IMR-90 (cell line): Measurements from ENCODE around the gene GRPEL2. TPM values are rescaled to one million over a fixed set of nuclear protein-coding genes. Genes with fewer than 3 reads are reported as not detected.

Experiments
- ATAC-seq: fragments of 200-7000 bp; cut with Tn5 transposase; 2 replicates; pipeline ENCODE4 v1.9.1; 2020; ENCODE audit warnings: low read depth, mild to moderate bottlenecking, moderate library complexity
- BruUV-seq: library from RNA; stranded (reverse); fragments of 400-500 nt; replicated peaks from 2 replicates; lab custom pipeline; 2021; lab: Mats Ljungman, UMichigan
- CTCF ChIA-PET: fragments of 300-600 bp; formaldehyde crosslinking; extraction: SDS; loops from one replicate; lab custom pipeline; 2021; ENCODE audit warnings: antibody characterized with exemption; lab: Yijun Ruan, JAX
- POLR2A ChIA-PET: fragments of 300-600 bp; sonication (Branson Sonifier 250); formaldehyde crosslinking; loops from one replicate; lab custom pipeline; 2022; ENCODE audit warnings: antibody characterized with exemption; ENCODE audit not compliant: unreplicated experiment; lab: Charles Lee
- DNase-seq: peaks from one replicate; pipeline ENCODE4 v3.0.0; 2013
- H2AFZ ChIP-seq: replicated peaks from 2 replicates; pipeline ENCODE3; 2013; ENCODE audit warnings: low read length, mild to moderate bottlenecking; ENCODE audit not compliant: poor library complexity
- H2AK5ac ChIP-seq: 2 replicates; pipeline ENCODE4 v1.6.1; 2013; ENCODE audit warnings: low read depth, low read length, inconsistent platforms
- H2AK9ac ChIP-seq: replicated peaks from 2 replicates; pipeline ENCODE3; 2013; ENCODE audit warnings: mild to moderate bottlenecking, low read depth, low read length, moderate library complexity; ENCODE audit not compliant: poor library complexity
- H2BK120ac ChIP-seq: 2 replicates; pipeline ENCODE4 v1.6.1; 2013; ENCODE audit warnings: low read depth, low read length, inconsistent platforms
- H2BK15ac ChIP-seq: 3 replicates; pipeline ENCODE4 v1.6.1; 2013; ENCODE audit warnings: low read depth, low read length, inconsistent platforms
- H2BK20ac ChIP-seq: 2 replicates; pipeline ENCODE4 v1.6.1; 2013; ENCODE audit warnings: low read depth, mild to moderate bottlenecking, inconsistent platforms, low read length, moderate library complexity
- H2BK5ac ChIP-seq: 2 replicates; pipeline ENCODE4 v1.6.1; 2013; ENCODE audit warnings: mild to moderate bottlenecking, low read depth, low read length, inconsistent platforms; ENCODE audit not compliant: poor library complexity, severe bottlenecking
- H3K14ac ChIP-seq: replicated peaks from 2 replicates; pipeline ENCODE4 v1.6.1; 2013; ENCODE audit warnings: low read depth, low read length, inconsistent platforms
- H3K18ac ChIP-seq: 2 replicates; pipeline ENCODE4 v1.6.1; 2013; ENCODE audit warnings: low read depth, low read length, control low read depth
- H3K23ac ChIP-seq: 2 replicates; pipeline ENCODE4 v1.6.1; 2013; ENCODE audit warnings: low read depth, low read length, inconsistent platforms
- H3K27ac ChIP-seq: 2 replicates; pipeline ENCODE4 v1.5.1; 2013; ENCODE audit warnings: mild to moderate bottlenecking, control low read depth, low read length; ENCODE audit not compliant: insufficient read depth
- H3K27me3 ChIP-seq: 2 replicates; pipeline ENCODE4 v1.6.1; 2013; ENCODE audit warnings: low read length; ENCODE audit not compliant: control insufficient read depth, insufficient read depth
- H3K36me3 ChIP-seq: 2 replicates; pipeline ENCODE4 v1.6.1; 2013; ENCODE audit warnings: low read length, mixed read lengths; ENCODE audit not compliant: control insufficient read depth, insufficient read depth
- H3K4ac ChIP-seq: 2 replicates; pipeline ENCODE4 v1.6.1; 2013; ENCODE audit warnings: low read depth, low read length, inconsistent platforms
- H3K4me1 ChIP-seq: 2 replicates; pipeline ENCODE4 v1.6.1; 2013; ENCODE audit warnings: low read length, mixed read lengths; ENCODE audit not compliant: control insufficient read depth, insufficient read depth
- H3K4me2 ChIP-seq: 2 replicates; pipeline ENCODE4 v1.6.1; 2013; ENCODE audit warnings: low read depth, mild to moderate bottlenecking, control low read depth, low read length, moderate library complexity
- H3K4me3 ChIP-seq: 2 replicates; pipeline ENCODE4 v1.5.1; 2013; ENCODE audit warnings: low read depth, mild to moderate bottlenecking, control low read depth, low read length, moderate library complexity; ENCODE audit not compliant: insufficient read depth
- H3K56ac ChIP-seq: 2 replicates; pipeline ENCODE4 v1.6.1; 2013; ENCODE audit warnings: low read length, inconsistent platforms; ENCODE audit not compliant: insufficient read depth; ENCODE audit errors: extremely low read depth
- H3K79me1 ChIP-seq, 2 experiments: 2 replicates each; pipeline ENCODE4 v1.6.1; 2013; ENCODE audit warnings: low read length in 2 of 2, inconsistent platforms in 1 of 2, low read depth in 1 of 2
- H3K9ac ChIP-seq: 2 replicates; pipeline ENCODE4 v1.6.1; 2013; ENCODE audit warnings: low read depth, low read length, control low read depth
- H3K9me1 ChIP-seq: 2 replicates; pipeline ENCODE4 v1.6.1; 2013; ENCODE audit warnings: low read length, inconsistent platforms; ENCODE audit not compliant: insufficient read depth
- H3K9me3 ChIP-seq: 2 replicates; pipeline ENCODE4 v1.6.1; 2013; ENCODE audit warnings: low read length; ENCODE audit not compliant: control insufficient read depth, insufficient read depth
- H4K20me1 ChIP-seq: 2 replicates; pipeline ENCODE4 v1.6.1; 2013; ENCODE audit warnings: low read length, inconsistent platforms; ENCODE audit not compliant: insufficient read depth
- H4K5ac ChIP-seq: 2 replicates; pipeline ENCODE4 v1.6.1; 2013; ENCODE audit warnings: mild to moderate bottlenecking, low read depth, low read length, control low read depth
- H4K8ac ChIP-seq, 2 experiments: 2 replicates each; pipeline ENCODE4 v1.6.1; 2013; ENCODE audit warnings: low read depth in 2 of 2, low read length in 2 of 2, control low read depth in 1 of 2, inconsistent platforms in 1 of 2
- H4K91ac ChIP-seq: 2 replicates; pipeline ENCODE4 v1.6.1; 2013; ENCODE audit warnings: low read depth, low read length, inconsistent platforms; ENCODE audit not compliant: insufficient read depth
- BHLHE40 ChIP-seq: fragments of 150-350 bp; IDR thresholded peaks from 2 replicates; pipeline ENCODE4 v1.6.1; 2016; ENCODE audit warnings: mild to moderate bottlenecking, low read depth, low read length
- ELK1 ChIP-seq: fragments of 150-350 bp; IDR thresholded peaks from 2 replicates; pipeline ENCODE4 v1.6.1; 2016; ENCODE audit warnings: low read depth, mild to moderate bottlenecking, low read length, moderate library complexity, borderline replicate concordance
- FOS ChIP-seq: fragments of 150-350 bp; IDR thresholded peaks from 2 replicates; pipeline ENCODE4 v1.6.1; 2016; ENCODE audit warnings: low read depth, low read length
- SMC3 ChIP-seq: fragments of 150-350 bp; IDR thresholded peaks from 2 replicates; pipeline ENCODE4 v1.6.1; 2016; ENCODE audit warnings: low read depth, mild to moderate bottlenecking, antibody characterized with exemption, low read length, moderate library complexity
- dilution Hi-C: fragments of 300-500 bp; cut with HindIII; formaldehyde crosslinking; loops from one replicate; pipeline ENCODE4 v1.14.3; 2018; ENCODE audit warnings: low sequenced_read_pairs; ENCODE audit not compliant: unreplicated experiment
- in situ Hi-C: fragments of 300-500 bp; cut with MboI; formaldehyde crosslinking; loops from 3 replicates; pipeline ENCODE4 v1.14.3; 2019; ENCODE audit warnings: low sequenced_read_pairs, inconsistent platforms, mixed read lengths
- intact Hi-C: fragments of 100-400 bp; cut with micrococcal nuclease; formaldehyde crosslinking; loops from 2 replicates; pipeline ENCODE4 v1.10.0; 2022
- polyA plus RNA-seq, 3 experiments: library from polyadenylated mRNA; depleted of rRNA; stranded (reverse); fragments of >200 nt; gene quantifications; 2 replicates each; pipeline ENCODE4 v1.2.3, GENCODE V29; 2012; ENCODE audit warnings: low replicate concordance in 1 of 3
- total RNA-seq: library from RNA; depleted of rRNA; stranded (reverse); fragments of >200 nt; gene quantifications from 2 replicates; pipeline ENCODE4 v1.2.3, GENCODE V29; 2012

The GRPEL2 gene
- total and polyA plus RNA-seq, 2 of the 4 experiments (the other 2 are of a cell fraction), result 6.2 to 18.1 TPM

GRCh38 chr5:149362541-149362940 lies 17.2 kb downstream of the GRPEL2 start (continued):
- no peak for TF ChIP-seq SMC3

DNA sequence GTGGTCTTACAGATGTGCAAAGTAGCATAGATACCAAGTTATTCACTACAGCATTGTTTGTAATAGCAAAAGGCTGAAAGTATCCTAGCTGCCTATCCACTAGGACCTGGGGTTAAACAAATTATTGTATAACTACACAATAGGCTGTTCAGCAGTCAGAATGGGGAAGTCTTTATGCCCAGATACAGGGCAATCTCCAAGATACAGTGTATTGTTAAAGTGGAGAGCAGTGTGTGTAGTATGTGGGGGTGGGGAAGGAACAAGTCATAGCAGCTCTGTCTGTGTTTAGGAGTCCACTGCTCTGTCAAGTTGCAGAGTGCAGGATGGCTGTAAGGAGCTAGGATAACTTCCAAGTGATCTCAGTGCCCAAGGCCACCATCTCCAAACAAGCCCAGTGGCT lies 18.1 kb downstream of the GRPEL2 start:
- Histone ChIP-seq H3K56ac (no peak overlapping the region), H4K20me1 (no peaks in the 10 kb centered on the region), H3K36me3 (no peaks in the 10 kb centered on the region), H3K4ac (no peak overlapping the region), H3K4me2 (no peak overlapping the region), H3K9me3 (no peaks in the 10 kb centered on the region), H3K18ac (no peak overlapping the region), H2BK120ac (no peak overlapping the region), H4K91ac (no peak overlapping the region), H4K5ac (no peak overlapping the region), H3K4me1 (0 out of 2 replicates have a peak, but pooled peaks cover 2% of the 10 kb centered on the region), H2BK5ac (no peak overlapping the region), H3K27me3 (no peaks in the 10 kb centered on the region), H3K14ac (no peak overlapping the region), H3K9ac (no peak overlapping the region), H3K27ac (no peak overlapping the region), H3K9me1 (no peaks in the 10 kb centered on the region; the same call in none of the 2 replicates), H3K79me1 (peaks cover 0 to 10% of the 10 kb centered on the region in 2 experiments; a peak in 1 of 4 replicates), H2AK5ac (no peak overlapping the region), H2AK9ac (peak overlapping the region; percentile 15), H3K4me3 (no peak overlapping the region), H2BK20ac (no peak overlapping the region), H2AFZ (no peak overlapping the region), H4K8ac (no peak overlapping the region), H3K23ac (no peak overlapping the region), H2BK15ac (no peak overlapping the region)
- TF ChIP-seq BHLHE40 (no peak), FOS (no peak), ELK1 (no peak), SMC3 (no peak)
- dilution Hi-C loops (no loop called here), intact Hi-C loops (no loop called here), in situ Hi-C loops (no loop called here)
- ChIA-PET CTCF (no interaction called here), POLR2A (no interaction called here)
- ATAC-seq (no peak), DNase-seq (no peak)
- no TSS peak for BruUV-seq
